Measurements from ENCODE around the gene NFIB. TPM values are rescaled to one million over a fixed set of nuclear protein-coding genes. Genes with fewer than 3 reads are reported as not detected.

NFIB gene
- total and polyA plus RNA-seq, 2 of the 8 experiments (the other 6 are each of a cell fraction or from before 2014, with no cell fraction given): 2.6 to 13.1 TPM

DNA sequence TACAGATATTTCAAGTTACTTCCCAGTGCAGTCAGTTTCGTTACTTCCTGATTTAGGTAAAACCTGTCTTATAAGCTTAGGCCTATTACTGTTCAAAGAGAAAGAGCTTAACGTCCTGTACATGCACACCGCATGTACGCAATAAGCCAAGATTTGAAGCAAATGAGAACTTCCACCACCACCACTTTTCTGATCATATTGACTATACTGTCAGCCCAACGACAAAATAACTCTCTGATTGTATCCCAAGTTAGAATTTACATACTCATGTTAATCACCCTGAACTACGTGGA lies 5.1 kb downstream of the NFIB start:
- Histone ChIP-seq H3K4me1 (replicated peaks in 1 of 4; ENCODE audit: control insufficient read depth in 3 of 4, insufficient read depth in 4 of 4, low read length in 3 of 4) (peaks cover 0 to 7% (median 2%) of the 10 kb centered on the region in 4 experiments; a peak in 1 of 7 replicates), H3K18ac (ENCODE audit: extremely low read depth, low read length) (no peak overlapping the region), H4K8ac (ENCODE audit: extremely low read depth, insufficient read depth, low read length) (no peak overlapping the region), H2BK5ac (ENCODE audit: low read depth, low read length) (no peak overlapping the region), H2AFZ (ENCODE audit: low read length) (no peak overlapping the region), H3K27ac (ENCODE audit: low read depth, low read length) (no peak overlapping the region), H2BK15ac (ENCODE audit: low read length) (no peak overlapping the region), H3K4ac (replicated peaks; ENCODE audit: insufficient read length, low read depth, low read length) (no peak overlapping the region), H3K27me3 (replicated peaks in 1 of 4; ENCODE audit: control insufficient read depth in 3 of 4, extremely low read depth in 1 of 4, insufficient read depth in 3 of 4, low read length in 3 of 4) (peaks cover 0 to 5% (median 0%) of the 10 kb centered on the region in 4 experiments; a peak in 3 of 7 replicates), H3K4me2 (ENCODE audit: insufficient read depth in 1 of 2, low read depth in 2 of 2, low read length in 2 of 2) (no peak overlapping the region), H3K9ac (replicated peaks in 1 of 4; ENCODE audit: extremely low read depth in 1 of 4, low read depth in 3 of 4, low read length in 3 of 4) (no peak overlapping the region), H3K79me2 (ENCODE audit: control insufficient read depth in 1 of 2, insufficient read depth in 2 of 2, low read length in 2 of 2) (peaks cover 0 to 50% of the 10 kb centered on the region in 2 experiments; a peak in 3 of 4 replicates), H3K9me3 (ENCODE audit: insufficient read depth in 2 of 2, low read depth in 1 of 2, low read length in 1 of 2) (no peaks in the 10 kb centered on the region), H2BK20ac (ENCODE audit: low read length) (no peak overlapping the region), H2BK12ac (ENCODE audit: low read depth, low read length) (no peak overlapping the region), H4K20me1 (replicated peaks in 1 of 2; ENCODE audit: control insufficient read depth in 1 of 2, insufficient read depth in 2 of 2, low read length in 2 of 2) (no peaks in the 10 kb centered on the region), H4K5ac (ENCODE audit: insufficient read length, low read depth, low read length) (no peak overlapping the region), H3K56ac (replicated peaks; ENCODE audit: insufficient read length, low read depth, low read length) (no peak overlapping the region), H3K4me3 (ENCODE audit: extremely low read depth in 1 of 4, insufficient read depth in 2 of 4, low read depth in 3 of 4, low read length in 4 of 4) (no peak overlapping the region), H3K36me3 (ENCODE audit: control insufficient read depth in 2 of 4, insufficient read depth in 4 of 4, low read length in 3 of 4) (peaks cover 0 to 12% (median 1%) of the 10 kb centered on the region in 4 experiments; a peak in 3 of 8 replicates), H2BK120ac (replicated peaks; ENCODE audit: low read depth, low read length) (no peak overlapping the region), H3K79me1 (ENCODE audit: low read depth, low read length) (no peaks in the 10 kb centered on the region), H2AK5ac (ENCODE audit: low read depth, low read length) (no peak overlapping the region), H3K23me2 (ENCODE audit: low read depth, low read length) (peaks cover 5% of the 10 kb centered on the region; the same call in 1 of the 2 replicates), H4K91ac (replicated peaks; ENCODE audit: insufficient read length, low read length) (no peak overlapping the region), H3K23ac (ENCODE audit: insufficient read length) (no peak overlapping the region), H3K14ac (ENCODE audit: insufficient read length) (no peak overlapping the region)
- FAIRE-seq (no peak), DNase-seq (ENCODE audit: low read depth in 1 of 2, low spot score in 2 of 2) (no peak)
- TF ChIP-seq HDAC6 (IDR thresholded peaks at IDR 0.05; ENCODE audit: low read depth, low read length) (no peak), KDM1A (IDR thresholded peaks at IDR 0.05; ENCODE audit: borderline replicate concordance, low read length) (no peak), SIRT6 (IDR thresholded peaks at IDR 0.05; ENCODE audit: low read length) (no peak), CHD1 (IDR thresholded peaks at IDR 0.05; ENCODE audit: low read depth, low read length) (no peak), EGR1 (IDR thresholded peaks at IDR 0.05; ENCODE audit: borderline replicate concordance, low read depth, low read length) (no peak), POLR2AphosphoS5 (IDR thresholded peaks at IDR 0.05; ENCODE audit: low read depth, low read length) (no peak)
- TF ChIP-seq, protein P1, sequence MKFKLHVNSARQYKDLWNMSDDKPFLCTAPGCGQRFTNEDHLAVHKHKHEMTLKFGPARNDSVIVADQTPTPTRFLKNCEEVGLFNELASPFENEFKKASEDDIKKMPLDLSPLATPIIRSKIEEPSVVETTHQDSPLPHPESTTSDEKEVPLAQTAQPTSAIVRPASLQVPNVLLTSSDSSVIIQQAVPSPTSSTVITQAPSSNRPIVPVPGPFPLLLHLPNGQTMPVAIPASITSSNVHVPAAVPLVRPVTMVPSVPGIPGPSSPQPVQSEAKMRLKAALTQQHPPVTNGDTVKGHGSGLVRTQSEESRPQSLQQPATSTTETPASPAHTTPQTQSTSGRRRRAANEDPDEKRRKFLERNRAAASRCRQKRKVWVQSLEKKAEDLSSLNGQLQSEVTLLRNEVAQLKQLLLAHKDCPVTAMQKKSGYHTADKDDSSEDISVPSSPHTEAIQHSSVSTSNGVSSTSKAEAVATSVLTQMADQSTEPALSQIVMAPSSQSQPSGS (IDR thresholded peaks at IDR 0.05; ENCODE audit: low read length): no peak
- ChIA-PET POLR2A (ENCODE audit: partially characterized antibody) (interaction anchor here (1.5 kb wide), 1 partner anchor 36 kb away, joined by 3 read pairs; no protein-coding TSS in a partner anchor), CTCF (ENCODE audit: partially characterized antibody) (interaction anchor here (1.4 to 3.3 kb wide), 2 partner anchors 10 to 44 kb away, joined by 4 to 14 read pairs; no protein-coding TSS in a partner anchor)
- WGBS, 2 experiments (ENCODE audit: extremely low coverage in 1 of 2, insufficient coverage in 1 of 2, insufficient read length in 1 of 2, insufficient replicate concordance in 2 of 2, low coverage in 1 of 2, low lambda C conversion rate in 2 of 2, missing lambda C conversion rate in 1 of 2): 84% methylated on average over 6 of the region's 6 CpGs; no CpG with 5 or more reads in 1 of the 2 experiments
